ENCODE results near the gene FGB. TPM values are rescaled to one million over a fixed set of nuclear protein-coding genes. Genes with fewer than 3 reads are reported as not detected.

FGB gene
- polyA plus RNA-seq, 2 of the 4 experiments (the other 2 are of a cell fraction): 13.8 to 169 TPM

- Histone ChIP-seq H3K27ac (no peak overlapping the region), H3K4me2 (no peak overlapping the region), H3K4me1 (peaks cover 38% of the 10 kb centered on the region), H3K9me3 (no peaks in the 10 kb centered on the region), H3K4me3 (no peak overlapping the region)
- WGBS (ENCODE audit: missing lambda C conversion rate): 86% methylated on average over 3 of the region's 3 CpGs
- no peak for TF ChIP-seq HES2 (IDR thresholded peaks at IDR 0.05)
- TF ChIP-seq RAD21 (conservative IDR thresholded peaks at IDR 0.05 in 1 of 2, IDR thresholded peaks at IDR 0.05 in 1 of 2): no peak
- TF ChIP-seq CTCF (IDR thresholded peaks at IDR 0.05): no peak
- TF ChIP-seq NPAS2 (CRISPR knock-in tag; IDR thresholded peaks at IDR 0.05; ENCODE audit: borderline replicate concordance): no peak
- no peak for TF ChIP-seq EHF (CRISPR knock-in tag; IDR thresholded peaks at IDR 0.05)
- TF ChIP-seq ZSCAN20 (CRISPR knock-in tag; IDR thresholded peaks at IDR 0.05): no peak
- no peak for TF ChIP-seq SMC3 (IDR thresholded peaks at IDR 0.05)
- POLR2A ChIA-PET: no interaction called here
- ATAC-seq (no peak), FAIRE-seq (no peak), DNase-seq (ENCODE audit: low read depth in 1 of 2, low spot score in 1 of 2) (no peak)
- CTCF ChIA-PET: interaction anchor here (0.9 kb wide), 1 partner anchor 24 kb away, joined by 4 read pairs; the partner anchor contains the start of gene PLRG1
These were observed 11.5 kb downstream of the FGB start for GRCh38 chr4:154574311-154574710.

DNA sequence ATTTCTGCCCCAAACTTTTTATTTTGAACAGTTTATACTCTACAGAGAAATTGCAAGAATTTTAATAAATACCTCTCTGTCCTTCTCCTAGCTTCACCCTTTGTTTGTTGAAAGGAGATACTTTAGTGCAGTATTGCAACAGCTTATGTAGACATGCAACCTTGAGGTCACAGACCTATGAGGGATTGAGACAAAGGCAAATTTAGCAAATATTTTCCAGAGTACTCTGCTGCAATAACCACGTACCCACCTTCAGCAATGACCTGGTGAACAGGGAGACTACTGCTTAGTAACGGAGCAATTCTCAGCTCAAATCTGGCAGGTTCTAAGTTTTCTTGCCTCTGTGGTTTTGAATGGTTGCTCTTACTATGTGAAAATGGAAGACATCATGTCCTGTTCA is 14.5 kb downstream of the FGB start:
- no peaks in the 10 kb centered on the region for H3K9me3 ChIP-seq
- H3K4me3 ChIP-seq: 0 out of 3 replicates have a peak overlapping the region, but pooled peaks have one; percentile 5
- no peak for FAIRE-seq
- CTCF ChIA-PET: interaction anchor here (1.4 to 1.6 kb wide), 2 partner anchors 18 to 41 kb away, joined by 4 read pairs; no protein-coding TSS in a partner anchor
- peaks cover 35% of the 10 kb centered on the region for H3K4me1 ChIP-seq
- WGBS (ENCODE audit: missing lambda C conversion rate): 20% methylated on average over 2 of the region's 2 CpGs
- peak in 1 of 2 experiments; percentile 75; a peak in 3 of 6 replicates for ATAC-seq
- H3K27ac ChIP-seq: peak overlapping the region; percentile 70 to 75
- DNase-seq (ENCODE audit: low read depth in 1 of 2, low spot score in 1 of 2): peak in 1 of 2 experiments; percentile 65
- POLR2A ChIA-PET: no interaction called here
- peak overlapping the region; percentile 62 for H3K4me2 ChIP-seq
- TF ChIP-seq ZNF302 (CRISPR knock-in tag; IDR thresholded peaks at IDR 0.05) (no peak), CBX8 (IDR thresholded peaks at IDR 0.05) (no peak), HMGXB4 (CRISPR knock-in tag; IDR thresholded peaks at IDR 0.05; ENCODE audit: borderline replicate concordance) (no peak), CHD2 (IDR thresholded peaks at IDR 0.05; ENCODE audit: low read length, partially characterized antibody) (no peak), HOXA7 (CRISPR knock-in tag; IDR thresholded peaks at IDR 0.05) (no peak), POLR2A (IDR thresholded peaks at IDR 0.05; ENCODE audit: low read length) (no peak), GATA3 (IDR thresholded peaks at IDR 0.05; ENCODE audit: borderline replicate concordance) (peak; percentile 72), NFE2L2 (conservative IDR thresholded peaks at IDR 0.05; ENCODE audit: low read length) (no peak), TP53 (CRISPR knock-in tag; IDR thresholded peaks at IDR 0.05) (no peak), RAD21 (conservative IDR thresholded peaks at IDR 0.05 in 1 of 2, IDR thresholded peaks at IDR 0.05 in 1 of 2) (no peak), RNF2 (IDR thresholded peaks at IDR 0.05; ENCODE audit: borderline replicate concordance, low read depth) (no peak), FOXS1 (CRISPR knock-in tag; IDR thresholded peaks at IDR 0.05) (no peak), NPAS2 (CRISPR knock-in tag; IDR thresholded peaks at IDR 0.05; ENCODE audit: borderline replicate concordance) (no peak), HES2 (IDR thresholded peaks at IDR 0.05) (peak; percentile 47; the same call in 1 of the 2 replicates), EP300 (IDR thresholded peaks at IDR 0.05) (peak; percentile 48 to 59; a peak in 2 of 5 replicates), RCOR1 (IDR thresholded peaks at IDR 0.05; ENCODE audit: low read depth, low read length) (no peak), RFX5 (IDR thresholded peaks at IDR 0.05) (no peak), MYC (IDR thresholded peaks at IDR 0.05; ENCODE audit: borderline replicate concordance, low read length) (no peak), MAFK (IDR thresholded peaks at IDR 0.05; ENCODE audit: partially characterized antibody) (no peak), ZC3H11A (IDR thresholded peaks at IDR 0.05) (no peak)
- TF ChIP-seq, protein P1, sequence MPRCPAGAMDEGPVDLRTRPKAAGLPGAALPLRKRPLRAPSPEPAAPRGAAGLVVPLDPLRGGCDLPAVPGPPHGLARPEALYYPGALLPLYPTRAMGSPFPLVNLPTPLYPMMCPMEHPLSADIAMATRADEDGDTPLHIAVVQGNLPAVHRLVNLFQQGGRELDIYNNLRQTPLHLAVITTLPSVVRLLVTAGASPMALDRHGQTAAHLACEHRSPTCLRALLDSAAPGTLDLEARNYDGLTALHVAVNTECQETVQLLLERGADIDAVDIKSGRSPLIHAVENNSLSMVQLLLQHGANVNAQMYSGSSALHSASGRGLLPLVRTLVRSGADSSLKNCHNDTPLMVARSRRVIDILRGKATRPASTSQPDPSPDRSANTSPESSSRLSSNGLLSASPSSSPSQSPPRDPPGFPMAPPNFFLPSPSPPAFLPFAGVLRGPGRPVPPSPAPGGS (IDR thresholded peaks at IDR 0.05): no peak
- TF ChIP-seq, protein P2, sequence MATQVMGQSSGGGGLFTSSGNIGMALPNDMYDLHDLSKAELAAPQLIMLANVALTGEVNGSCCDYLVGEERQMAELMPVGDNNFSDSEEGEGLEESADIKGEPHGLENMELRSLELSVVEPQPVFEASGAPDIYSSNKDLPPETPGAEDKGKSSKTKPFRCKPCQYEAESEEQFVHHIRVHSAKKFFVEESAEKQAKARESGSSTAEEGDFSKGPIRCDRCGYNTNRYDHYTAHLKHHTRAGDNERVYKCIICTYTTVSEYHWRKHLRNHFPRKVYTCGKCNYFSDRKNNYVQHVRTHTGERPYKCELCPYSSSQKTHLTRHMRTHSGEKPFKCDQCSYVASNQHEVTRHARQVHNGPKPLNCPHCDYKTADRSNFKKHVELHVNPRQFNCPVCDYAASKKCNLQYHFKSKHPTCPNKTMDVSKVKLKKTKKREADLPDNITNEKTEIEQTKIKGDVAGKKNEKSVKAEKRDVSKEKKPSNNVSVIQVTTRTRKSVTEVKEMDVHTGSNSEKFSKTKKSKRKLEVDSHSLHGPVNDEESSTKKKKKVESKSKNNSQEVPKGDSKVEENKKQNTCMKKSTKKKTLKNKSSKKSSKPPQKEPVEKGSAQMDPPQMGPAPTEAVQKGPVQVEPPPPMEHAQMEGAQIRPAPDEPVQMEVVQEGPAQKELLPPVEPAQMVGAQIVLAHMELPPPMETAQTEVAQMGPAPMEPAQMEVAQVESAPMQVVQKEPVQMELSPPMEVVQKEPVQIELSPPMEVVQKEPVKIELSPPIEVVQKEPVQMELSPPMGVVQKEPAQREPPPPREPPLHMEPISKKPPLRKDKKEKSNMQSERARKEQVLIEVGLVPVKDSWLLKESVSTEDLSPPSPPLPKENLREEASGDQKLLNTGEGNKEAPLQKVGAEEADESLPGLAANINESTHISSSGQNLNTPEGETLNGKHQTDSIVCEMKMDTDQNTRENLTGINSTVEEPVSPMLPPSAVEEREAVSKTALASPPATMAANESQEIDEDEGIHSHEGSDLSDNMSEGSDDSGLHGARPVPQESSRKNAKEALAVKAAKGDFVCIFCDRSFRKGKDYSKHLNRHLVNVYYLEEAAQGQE (IDR thresholded peaks at IDR 0.05): no peak
- TF ChIP-seq, protein P3, sequence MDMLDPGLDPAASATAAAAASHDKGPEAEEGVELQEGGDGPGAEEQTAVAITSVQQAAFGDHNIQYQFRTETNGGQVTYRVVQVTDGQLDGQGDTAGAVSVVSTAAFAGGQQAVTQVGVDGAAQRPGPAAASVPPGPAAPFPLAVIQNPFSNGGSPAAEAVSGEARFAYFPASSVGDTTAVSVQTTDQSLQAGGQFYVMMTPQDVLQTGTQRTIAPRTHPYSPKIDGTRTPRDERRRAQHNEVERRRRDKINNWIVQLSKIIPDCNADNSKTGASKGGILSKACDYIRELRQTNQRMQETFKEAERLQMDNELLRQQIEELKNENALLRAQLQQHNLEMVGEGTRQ (IDR thresholded peaks at IDR 0.05): no peak

All from A549 (cell line).